Mesothelial cell of epicardium (in vitro differentiated cells): Measurements from ENCODE around the gene HAPLN1. TPM values are rescaled to one million over a fixed set of nuclear protein-coding genes. Genes with fewer than 3 reads are reported as not detected.

Experiments used
- DNase-seq, 2 experiments: peaks; one replicate each; pipeline ENCODE4 v3.0.0; 2021; ENCODE audit warnings: low spot score in 2 of 2; ENCODE audit not compliant: unreplicated experiment in 2 of 2
- H3K27ac Mint-ChIP-seq: 2 replicates; pipeline ENCODE4 v1.8.0; 2021; ENCODE audit warnings: mixed read lengths
- H3K27me3 Mint-ChIP-seq: 2 replicates; pipeline ENCODE4 v1.8.0; 2021; ENCODE audit warnings: low read depth, mixed read lengths
- H3K36me3 Mint-ChIP-seq: 2 replicates; pipeline ENCODE4 v1.8.0; 2021; ENCODE audit warnings: mixed read lengths
- H3K4me1 Mint-ChIP-seq: 2 replicates; pipeline ENCODE4 v1.8.0; 2021; ENCODE audit warnings: mixed read lengths
- H3K4me3 Mint-ChIP-seq: 2 replicates; pipeline ENCODE4 v1.8.0; 2021; ENCODE audit warnings: mild to moderate bottlenecking, moderate library complexity, mixed read lengths
- H3K9me3 Mint-ChIP-seq: 2 replicates; pipeline ENCODE4 v1.8.0; 2021; ENCODE audit warnings: mixed read lengths
- CTCF ChIP-seq: fragments of 200-600 bp; sonication (generic); IDR thresholded peaks from one replicate; pipeline ENCODE4 v1.5.0; 2021; ENCODE audit warnings: antibody characterized with exemption; ENCODE audit not compliant: unreplicated experiment
- total RNA-seq: library from RNA; stranded (reverse); gene quantifications from 3 replicates; pipeline ENCODE4 v1.2.1, GENCODE V29; 2021

Gene HAPLN1
- total RNA-seq, 1 donor from 2014 or later = 2.8 TPM

GRCh38 chr5:83683836-83684235 is 36.8 kb downstream of the HAPLN1 start:
- DNase-seq = no peak
- no peak overlapping the region for H3K4me3 Mint-ChIP-seq
- no peaks in the 10 kb centered on the region for H3K27me3 Mint-ChIP-seq
- no peak overlapping the region for H3K27ac Mint-ChIP-seq
- no peak for TF ChIP-seq CTCF
- H3K9me3 Mint-ChIP-seq = no peaks in the 10 kb centered on the region
- no peaks in the 10 kb centered on the region for H3K36me3 Mint-ChIP-seq
- no peaks in the 10 kb centered on the region for H3K4me1 Mint-ChIP-seq

- peaks cover 10% of the 10 kb centered on the region for H3K9me3 Mint-ChIP-seq
- H3K36me3 Mint-ChIP-seq = no peaks in the 10 kb centered on the region
- no peaks in the 10 kb centered on the region for H3K4me1 Mint-ChIP-seq
- TF ChIP-seq CTCF = no peak
- DNase-seq = no peak
- H3K27me3 Mint-ChIP-seq = no peaks in the 10 kb centered on the region
- H3K4me3 Mint-ChIP-seq = no peak overlapping the region
- no peak overlapping the region for H3K27ac Mint-ChIP-seq
Observed at GRCh38 chr5:83672646-83673045, 48.0 kb downstream of the HAPLN1 start.

- Mint-ChIP-seq H3K27me3 (no peaks in the 10 kb centered on the region), H3K9me3 (peaks cover 5% of the 10 kb centered on the region), H3K4me1 (no peaks in the 10 kb centered on the region), H3K4me3 (no peak overlapping the region), H3K36me3 (no peaks in the 10 kb centered on the region), H3K27ac (no peak overlapping the region)
- DNase-seq = no peak
- TF ChIP-seq CTCF = no peak
Observed at GRCh38 chr5:83672158-83672557, 48.5 kb downstream of the HAPLN1 start.

GRCh38 chr5:83665631-83666030 is 55.0 kb downstream of the HAPLN1 start:
- no peaks in the 10 kb centered on the region for H3K36me3 Mint-ChIP-seq

GRCh38 chr5:83662558-83662957 is 58.1 kb downstream of the HAPLN1 start:
- Mint-ChIP-seq H3K27ac (no peak overlapping the region), H3K4me1 (no peaks in the 10 kb centered on the region), H3K9me3 (no peaks in the 10 kb centered on the region), H3K4me3 (no peak overlapping the region), H3K36me3 (no peaks in the 10 kb centered on the region), H3K27me3 (no peaks in the 10 kb centered on the region)
- no peak for TF ChIP-seq CTCF
- no peak for DNase-seq

More at GRCh38 chr5:83665631-83666030, 55.0 kb downstream of the HAPLN1 start:
- H3K4me3 Mint-ChIP-seq = no peak overlapping the region
- H3K27me3 Mint-ChIP-seq = no peaks in the 10 kb centered on the region
- no peaks in the 10 kb centered on the region for H3K4me1 Mint-ChIP-seq
- no peak for DNase-seq
- no peak overlapping the region for H3K27ac Mint-ChIP-seq
- TF ChIP-seq CTCF = no peak
- H3K9me3 Mint-ChIP-seq = no peaks in the 10 kb centered on the region
